ENCODE data around the gene UNC119.

UNC119 gene

DNA sequence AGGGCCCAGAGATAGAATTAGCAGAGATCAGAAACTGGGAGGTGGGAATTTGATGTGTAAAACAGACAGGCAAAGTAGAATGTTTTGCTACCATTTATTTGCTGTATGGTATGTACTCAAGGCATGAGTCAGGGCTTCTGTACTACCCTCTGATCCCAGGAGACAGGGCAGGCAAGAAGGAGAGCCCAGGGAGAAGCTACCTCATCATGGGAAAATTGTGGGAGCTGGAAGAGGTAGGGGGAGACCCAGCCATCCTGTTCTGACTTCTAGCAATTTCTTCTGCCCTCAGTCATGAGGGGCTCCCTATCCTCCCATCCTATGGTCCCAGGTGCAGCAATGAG lies 20.6 kb upstream of the UNC119 start:
- no peak for DNase-seq (ENCODE audit: low spot score)

DNA sequence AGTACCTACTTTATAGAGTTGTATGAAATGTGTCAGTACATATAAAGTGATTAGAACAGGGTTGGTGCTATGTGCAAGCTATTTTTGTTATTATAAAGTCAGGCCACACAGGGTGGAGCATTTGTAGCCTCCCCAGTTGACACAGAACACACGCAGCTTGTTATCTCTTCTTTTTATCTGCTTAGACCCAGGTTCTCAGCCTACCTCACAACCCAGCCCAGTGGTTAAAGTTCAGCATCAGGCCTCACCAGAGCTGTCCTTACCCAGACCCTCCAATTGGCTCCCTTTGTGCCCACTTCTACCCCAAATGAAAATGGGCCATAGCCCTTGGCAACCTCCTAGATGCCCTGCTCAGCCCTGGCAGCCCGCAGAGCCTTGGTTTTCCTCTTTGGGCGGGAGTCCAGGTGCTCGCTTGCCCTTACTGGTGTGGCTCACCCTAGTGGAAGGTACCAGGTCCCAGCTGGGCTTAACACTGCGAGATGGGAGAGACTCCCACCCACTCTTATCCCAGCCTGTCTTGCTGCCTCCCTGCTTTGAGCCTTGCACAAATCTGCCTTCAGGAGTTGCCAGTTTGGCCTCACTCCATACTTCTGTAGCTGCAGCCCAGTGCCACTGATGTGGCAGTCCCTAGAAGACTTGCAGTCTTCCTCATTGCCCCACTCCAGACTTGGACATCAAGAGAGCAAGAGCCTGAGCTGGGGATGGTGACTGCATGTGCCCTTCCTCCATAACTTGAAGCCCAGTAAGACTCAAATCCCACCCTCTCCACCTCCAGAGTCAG lies 20.0 kb upstream of the UNC119 start:
- no peak for DNase-seq (ENCODE audit: low spot score)

GRCh38 chr17:28571361-28572122 lies 19.1 kb upstream of the UNC119 start, which contains the start of gene PIGS:
Gene PIGS (minus strand): TSS chr17:28571524. CDS start chr17:28571496, 28 bp downstream.
- peak; percentile 97 for DNase-seq (ENCODE audit: low spot score)

GRCh38 chr17:28570716-28571360 lies 18.4 kb upstream of the UNC119 start:
- DNase-seq (ENCODE audit: low spot score), result peak; percentile 51

DNA sequence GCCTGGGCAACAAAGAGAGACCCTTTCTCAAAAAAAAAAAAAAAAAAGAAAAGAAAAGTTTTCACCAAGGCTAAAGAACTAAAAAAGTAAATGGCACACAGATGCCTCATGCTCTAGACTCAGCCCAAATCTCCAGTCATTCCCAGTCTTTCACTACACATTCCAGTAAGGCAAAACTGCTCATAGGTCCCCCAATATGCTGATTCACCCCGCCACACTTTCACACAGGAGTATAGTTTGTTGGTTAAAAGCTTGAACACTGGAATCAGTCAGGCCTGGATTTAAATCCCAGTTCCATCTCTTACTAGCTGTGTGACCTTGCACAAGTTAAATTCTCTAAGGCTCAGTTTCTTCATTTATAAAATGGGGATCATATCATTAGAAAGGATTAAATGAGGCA lies 17.0 kb upstream of the UNC119 start:
- no peak for DNase-seq (ENCODE audit: low spot score)

DNA sequence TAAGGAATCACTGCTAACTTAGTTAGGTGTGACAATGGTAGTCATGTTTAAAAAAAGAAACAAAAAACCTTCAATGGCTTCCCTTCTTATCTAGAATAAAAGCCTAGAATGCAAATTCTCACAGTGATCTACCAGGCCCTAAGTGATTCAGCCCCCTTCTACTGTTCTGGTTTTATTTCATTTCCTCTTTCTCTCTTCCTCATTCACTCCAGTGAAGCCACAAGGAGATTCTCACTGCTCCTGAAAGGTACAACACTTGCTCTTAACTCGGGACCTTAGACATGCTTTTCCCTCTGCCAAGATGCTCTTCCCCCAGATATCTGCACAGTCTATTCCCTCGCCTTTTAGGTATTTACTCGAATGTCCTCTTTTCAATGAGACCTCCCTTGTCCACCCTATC lies 15.2 kb upstream of the UNC119 start:
- peak; percentile 74 for DNase-seq (ENCODE audit: low spot score)

DNA sequence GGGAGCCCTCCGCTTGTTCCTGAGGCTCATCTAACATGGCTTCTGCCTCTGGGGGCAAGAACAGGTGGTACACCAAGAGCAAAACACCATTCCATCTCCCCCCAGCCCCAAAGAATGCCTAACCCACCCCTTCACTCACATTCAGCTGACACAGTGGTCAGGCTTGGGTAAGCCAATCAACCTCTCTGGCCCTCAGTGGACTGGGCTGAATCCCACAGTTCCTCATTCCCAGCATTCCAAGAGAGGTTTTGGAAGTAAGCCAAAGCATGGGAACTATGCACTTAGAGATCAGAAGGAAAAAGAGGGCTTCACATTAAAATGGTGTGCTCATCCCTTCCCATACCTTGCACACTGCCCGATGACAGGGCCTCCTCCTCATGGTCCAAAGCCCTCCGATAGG lies 11.1 kb upstream of the UNC119 start:
- DNase-seq (ENCODE audit: low spot score), result no peak

DNA sequence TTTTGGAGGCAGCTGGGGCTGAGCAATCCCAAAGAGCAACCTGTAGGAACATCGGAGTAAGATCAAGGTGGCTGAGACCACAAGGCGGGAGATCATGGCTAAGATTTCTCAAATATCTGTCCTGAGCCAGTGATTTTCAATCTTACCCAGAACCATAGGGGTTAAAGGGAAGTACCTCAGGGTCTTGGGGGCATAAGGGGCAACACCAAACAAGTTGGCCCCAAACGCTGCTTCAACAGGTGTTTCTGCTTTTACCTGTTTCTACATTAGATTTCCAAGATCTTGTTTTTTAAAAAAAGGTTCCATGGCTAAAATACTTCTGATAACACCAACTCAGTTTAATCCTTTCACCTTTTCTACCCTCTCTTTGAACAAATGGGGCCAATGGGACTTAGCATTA lies 2.6 kb upstream of the UNC119 start:
- DNase-seq (ENCODE audit: low spot score), result no peak

DNA sequence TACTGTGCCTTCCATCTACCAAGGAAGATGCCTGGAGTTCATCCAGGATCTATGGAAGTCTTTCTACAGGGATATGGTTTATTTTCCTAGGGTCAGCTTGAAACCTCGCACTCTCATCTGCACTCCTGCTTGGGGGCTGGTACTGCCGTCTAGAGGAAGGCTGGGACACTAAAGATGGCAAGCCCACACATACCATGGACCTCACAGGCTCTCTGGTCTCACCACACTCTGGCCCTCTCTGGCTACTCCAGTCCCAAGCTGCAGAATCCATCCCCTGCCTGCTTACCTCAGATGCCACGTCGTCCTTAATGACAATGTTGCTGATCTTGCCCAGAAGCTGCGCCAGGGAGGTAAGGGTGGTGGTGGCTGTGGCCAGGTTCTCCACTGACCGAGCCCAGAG lies 2.1 kb upstream of the UNC119 start:
- DNase-seq (ENCODE audit: low spot score), result no peak

DNA sequence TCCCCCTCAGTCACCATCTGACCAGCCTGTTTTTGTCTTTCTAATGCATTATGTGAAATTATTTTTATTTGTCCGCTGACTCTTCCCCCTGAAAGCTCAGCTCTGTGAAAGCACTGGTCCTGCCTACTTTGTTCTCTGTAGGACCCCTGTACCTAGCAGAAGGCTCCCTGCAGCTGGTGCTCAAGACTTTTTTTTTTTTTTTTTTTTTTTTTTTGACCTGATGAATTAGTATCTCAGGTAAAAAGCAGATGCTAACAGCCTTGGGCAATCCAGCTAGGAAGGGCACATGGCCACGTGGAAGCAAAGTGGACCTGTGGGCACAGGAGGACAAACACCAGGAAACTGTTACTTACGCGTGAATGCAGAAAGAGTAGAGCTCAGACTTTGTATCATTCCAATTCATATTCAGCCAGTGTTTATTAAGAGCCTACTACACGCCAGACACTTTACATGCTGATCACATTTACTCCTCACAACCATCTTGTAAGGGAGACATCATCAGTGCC lies 629 bp upstream of the UNC119 start:
- DNase-seq (ENCODE audit: low spot score), result no peak

- no peak for DNase-seq (ENCODE audit: low spot score)
Measured at GRCh38 chr17:28551421-28552175, 826 bp downstream of the UNC119 start.

GRCh38 chr17:28550858-28551257 lies 1.6 kb downstream of the UNC119 start:
- no peak for DNase-seq (ENCODE audit: low spot score)

DNA sequence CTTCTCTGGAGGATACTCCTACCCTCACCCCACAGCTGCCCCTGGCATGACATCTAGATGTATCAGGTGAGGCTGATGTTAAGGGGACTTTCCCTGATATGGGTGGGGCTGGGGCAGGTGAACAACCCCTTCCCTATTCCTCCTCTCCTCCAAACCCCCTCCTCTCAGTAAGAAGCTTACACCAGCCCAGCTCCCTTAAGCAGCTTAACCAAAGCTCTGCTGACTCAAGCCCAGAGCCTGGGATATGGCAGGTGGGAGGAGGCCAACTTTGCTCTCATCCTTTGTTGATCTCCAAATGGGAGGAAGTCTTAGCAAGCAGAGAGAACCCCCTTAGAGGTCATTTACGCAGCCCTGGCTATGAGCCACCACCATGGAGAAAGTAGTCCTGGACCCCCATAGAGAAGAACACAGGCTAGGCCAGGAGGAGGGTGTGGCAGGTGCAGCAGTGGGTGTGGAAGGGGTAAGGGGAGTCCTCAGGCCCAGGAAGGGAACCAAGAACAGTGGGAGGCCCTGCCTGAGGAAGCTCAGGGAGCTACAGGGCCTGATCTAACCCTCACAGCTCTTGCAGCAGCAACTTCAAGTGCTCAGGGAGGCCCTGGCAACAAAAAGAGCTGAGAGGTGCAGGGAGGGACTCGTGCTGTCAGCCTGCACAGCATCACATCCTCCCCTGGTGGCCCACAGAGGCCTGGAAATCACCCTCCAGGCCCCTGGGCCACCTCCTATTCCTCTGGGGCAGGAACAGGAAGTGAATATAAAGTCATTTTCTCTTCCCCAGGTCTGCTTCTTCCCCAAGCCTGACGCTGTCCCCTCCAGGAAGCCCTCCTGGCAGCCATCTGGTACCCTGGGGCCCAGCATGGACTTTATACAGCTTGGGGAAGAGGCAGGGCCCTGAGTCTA lies 2.9 kb downstream of the UNC119 start:
- peak; percentile 61 for DNase-seq (ENCODE audit: low spot score)

- DNase-seq (ENCODE audit: low spot score), result no peak
Measured at GRCh38 chr17:28548417-28549130, 3.9 kb downstream of the UNC119 start.

DNA sequence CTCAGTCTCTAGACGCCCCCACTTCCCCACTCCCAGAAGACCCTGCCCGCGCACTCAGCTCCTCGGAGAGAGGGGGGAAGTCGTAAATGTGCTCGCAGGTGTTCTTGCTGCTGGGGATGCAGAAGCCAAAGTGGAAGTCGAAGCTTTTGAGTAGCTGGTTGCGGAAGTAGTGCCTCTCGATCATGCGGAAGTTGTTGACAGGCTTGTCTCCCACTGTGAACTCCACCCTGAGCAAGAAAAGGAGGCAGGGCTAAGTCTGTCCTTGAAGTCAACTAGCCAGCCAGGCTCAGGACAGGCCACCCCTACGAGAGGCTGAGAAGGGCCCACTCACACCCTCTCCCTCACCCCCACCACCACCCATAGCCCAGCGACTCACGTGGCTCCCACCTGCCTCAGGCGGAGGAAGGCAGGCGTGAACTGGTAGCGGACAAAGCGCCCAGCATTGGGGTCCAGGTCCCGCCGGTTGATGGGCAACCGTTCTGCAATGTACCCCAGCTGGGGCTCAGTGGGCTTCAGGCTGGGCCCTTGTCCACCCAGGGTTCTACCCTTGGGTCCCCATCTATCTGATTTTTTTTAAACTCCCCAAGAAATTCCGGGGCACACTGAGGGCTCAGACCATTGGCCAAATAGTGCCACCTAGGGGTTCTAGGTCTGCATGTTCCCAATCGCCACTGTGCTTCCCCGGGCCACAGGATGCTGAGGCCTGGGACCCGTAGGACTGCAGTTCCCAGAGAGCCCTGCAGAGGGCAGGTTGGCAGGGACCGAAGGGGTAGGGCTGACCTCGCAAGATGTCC lies 4.6 kb downstream of the UNC119 start:
- DNase-seq (ENCODE audit: low spot score), result peak; percentile 87

DNA sequence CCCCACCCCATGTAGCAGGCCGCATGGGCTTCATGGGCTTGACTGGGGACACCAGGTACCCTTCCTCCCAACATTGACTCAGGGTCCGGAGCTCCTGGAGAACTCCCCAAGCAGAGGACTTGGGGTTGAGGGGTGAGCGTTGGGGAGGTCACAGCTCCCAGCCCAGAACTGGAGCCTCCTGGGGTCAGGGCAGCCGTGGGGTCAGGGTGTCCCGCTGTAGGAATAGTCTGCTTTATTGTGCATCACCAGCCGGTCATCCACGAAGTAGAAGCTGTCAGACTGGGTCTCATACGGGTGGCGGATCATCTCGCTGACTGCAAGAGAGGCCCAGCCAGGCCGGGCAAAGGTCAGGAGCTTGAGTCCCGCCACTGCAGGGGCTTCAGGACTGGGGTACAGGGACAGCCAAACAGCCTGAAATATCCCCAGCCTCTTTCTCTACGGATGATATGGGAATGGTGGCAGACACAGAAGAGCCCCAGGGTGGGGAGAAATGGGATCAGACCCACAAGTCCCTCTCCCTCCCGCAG lies 5.3 kb downstream of the UNC119 start:
- DNase-seq (ENCODE audit: low spot score), result no peak

DNA sequence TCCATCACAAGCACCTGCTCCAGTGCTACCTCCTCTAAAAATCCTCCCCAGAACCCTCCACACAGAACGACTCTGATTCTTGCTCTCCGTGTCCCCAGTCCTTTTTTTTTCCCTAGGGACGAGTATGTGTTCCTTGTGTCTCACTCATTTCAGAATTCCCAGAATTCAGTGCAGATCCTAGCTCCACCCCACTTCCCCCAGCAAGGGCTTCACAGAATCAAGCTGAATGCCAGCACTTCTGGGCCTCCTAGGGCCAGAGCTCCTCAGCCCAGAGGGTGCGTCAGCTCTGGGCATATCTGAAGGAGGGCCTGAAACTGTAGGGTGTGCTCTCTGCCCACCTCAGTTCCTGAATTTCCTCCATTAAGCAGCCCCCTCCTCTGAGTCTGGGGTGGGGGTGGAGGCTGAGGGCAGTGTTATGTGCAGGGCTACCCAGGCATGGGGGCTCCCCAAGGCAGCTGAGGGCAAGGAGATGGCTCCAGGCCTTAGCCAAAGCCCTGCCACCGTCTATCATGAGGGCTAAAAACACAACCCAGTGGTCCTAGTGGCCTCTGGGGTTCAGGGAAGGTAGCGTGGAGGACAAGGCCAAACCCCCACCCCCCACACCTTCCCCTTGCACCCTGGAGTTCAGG lies 6.5 kb downstream of the UNC119 start:
- DNase-seq (ENCODE audit: low spot score), result no peak

DNA sequence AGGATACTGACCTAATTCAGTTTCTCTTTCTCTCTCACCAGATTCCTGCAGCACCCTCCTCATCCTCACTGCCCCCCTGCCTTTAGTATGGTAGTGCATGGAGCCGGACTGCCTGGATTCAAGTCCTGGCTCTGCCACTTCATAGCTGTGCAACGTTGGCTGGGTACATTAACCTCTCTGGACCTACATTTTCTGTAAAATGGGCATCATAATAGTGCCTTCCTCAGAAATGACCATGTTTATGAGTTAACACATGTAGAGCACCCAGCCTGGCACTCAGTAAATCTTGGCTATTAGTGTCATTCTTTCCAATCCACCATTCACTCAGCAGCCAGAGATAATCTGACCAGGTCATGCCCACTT lies 7.3 kb downstream of the UNC119 start:
- DNase-seq (ENCODE audit: low spot score), result no peak

All from germinal center (tissue), 1 donor.